ENCODE measurements around the gene STAG1.
"Not testable (repeated sequence)": the region's sequence is repeated elsewhere in the genome, so short reads cannot be mapped to it uniquely, and the experiment has no call there.

STAG1 gene

DNA sequence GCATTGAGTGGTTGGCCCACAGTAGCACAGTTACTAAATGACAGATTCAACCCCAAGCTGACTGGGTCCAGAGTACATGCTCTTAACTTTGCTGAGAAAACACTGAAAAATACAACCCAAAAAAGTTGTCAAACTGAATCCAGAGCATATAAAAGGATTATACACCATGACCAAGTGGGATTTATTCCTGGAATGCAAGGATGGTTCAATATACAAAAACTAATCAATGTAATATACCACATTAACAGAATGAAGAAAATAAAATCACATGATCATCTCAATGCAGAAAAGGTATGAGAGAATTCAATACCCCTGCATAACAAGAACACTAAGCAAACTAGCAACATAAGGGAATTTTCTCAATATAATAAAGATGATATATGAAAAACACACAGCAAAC is 98.5 kb downstream of the STAG1 start:
- no peak for DNase-seq (ENCODE audit: low read depth)
- no peak for TF ChIP-seq CTCF (conservative IDR thresholded peaks at IDR 0.05; ENCODE audit: control insufficient read depth, insufficient read depth, low read depth, low read length)
- no peak overlapping the region for H3K4me3 ChIP-seq (ENCODE audit: control insufficient read depth, low read depth, low read length)

- no peak overlapping the region for H3K4me3 ChIP-seq (ENCODE audit: control insufficient read depth, low read depth, low read length)
- TF ChIP-seq CTCF (conservative IDR thresholded peaks at IDR 0.05; ENCODE audit: control insufficient read depth, insufficient read depth, low read depth, low read length) = no peak
- no peak for DNase-seq (ENCODE audit: low read depth)
Measured at GRCh38 chr3:136651581-136651980, 100.6 kb downstream of the STAG1 start.

- no peak overlapping the region for H3K4me3 ChIP-seq (ENCODE audit: control insufficient read depth, low read depth, low read length)
- TF ChIP-seq CTCF (conservative IDR thresholded peaks at IDR 0.05; ENCODE audit: control insufficient read depth, insufficient read depth, low read depth, low read length) = no peak
- DNase-seq (ENCODE audit: low read depth) = no peak
Measured at GRCh38 chr3:136650461-136650860, 101.7 kb downstream of the STAG1 start.

DNA sequence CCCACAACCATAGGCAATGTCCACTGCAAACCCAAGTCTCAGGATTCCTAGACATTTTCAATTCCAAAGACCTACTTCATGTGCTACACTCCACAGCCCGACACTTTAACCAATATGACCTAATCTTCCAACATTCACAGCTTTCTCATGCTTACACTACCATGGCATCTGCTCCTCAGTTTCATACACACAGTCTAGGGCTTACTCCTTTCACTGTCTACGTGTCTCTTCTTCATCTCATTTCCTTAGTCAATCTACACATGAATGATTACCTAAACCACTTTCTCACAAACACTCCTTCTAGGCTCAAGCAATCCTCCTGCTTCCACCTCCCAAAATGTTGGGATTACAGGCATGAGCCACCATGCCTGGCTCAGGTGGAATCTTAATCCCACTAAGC is 106.3 kb downstream of the STAG1 start:
- TF ChIP-seq CTCF (conservative IDR thresholded peaks at IDR 0.05; ENCODE audit: control insufficient read depth, insufficient read depth, low read depth, low read length) = no peak
- DNase-seq (ENCODE audit: low read depth) = no peak

DNA sequence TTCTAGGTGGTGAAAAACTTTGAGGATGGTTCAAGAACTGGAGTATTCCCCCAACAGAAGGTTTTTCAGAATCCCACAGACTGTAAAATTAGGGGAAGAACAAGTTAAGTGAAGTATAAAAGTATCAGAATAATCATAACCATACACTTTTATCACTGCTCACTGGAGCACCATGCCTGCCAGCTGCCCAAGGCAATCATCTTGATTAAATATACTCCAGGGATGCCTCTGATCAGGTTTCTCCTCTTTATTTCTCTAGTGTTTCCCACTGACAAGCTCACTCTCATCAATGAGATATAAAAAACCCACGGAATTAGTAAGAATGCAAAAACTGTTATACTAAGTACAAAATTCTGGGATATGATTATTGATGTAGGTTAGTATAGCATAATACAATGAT is 108.0 kb downstream of the STAG1 start:
- H3K4me3 ChIP-seq (ENCODE audit: control insufficient read depth, low read depth, low read length) = no peak overlapping the region
- TF ChIP-seq CTCF (conservative IDR thresholded peaks at IDR 0.05; ENCODE audit: control insufficient read depth, insufficient read depth, low read depth, low read length) = no peak
- no peak for DNase-seq (ENCODE audit: low read depth)

More for the DNA sequence above, 106.3 kb downstream of the STAG1 start:
- no peak overlapping the region for H3K4me3 ChIP-seq (ENCODE audit: control insufficient read depth, low read depth, low read length)

DNA sequence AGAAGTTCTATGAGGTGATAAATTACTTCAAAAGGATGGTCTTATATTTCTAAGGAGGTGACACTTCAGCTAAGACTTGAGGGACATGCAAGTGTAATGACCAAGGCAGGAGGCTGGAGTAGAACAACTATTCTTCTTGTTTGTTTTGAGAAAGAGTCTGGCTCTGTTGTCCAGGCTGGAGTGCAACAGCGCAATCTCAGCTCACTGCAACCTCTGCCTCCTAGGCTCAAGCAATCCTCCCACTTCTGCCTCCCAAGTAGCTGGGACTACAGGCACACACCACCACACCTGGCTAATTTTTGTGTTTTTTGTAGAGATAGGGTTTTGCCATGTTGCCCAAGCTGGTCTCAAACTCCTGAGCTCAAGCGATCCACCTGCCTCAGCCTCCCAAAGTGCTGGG is 108.8 kb downstream of the STAG1 start:
- not testable (repeated sequence) for H3K4me3 ChIP-seq (ENCODE audit: control insufficient read depth, low read depth, low read length); DNase-seq (ENCODE audit: low read depth)

- no peak for TF ChIP-seq CTCF (conservative IDR thresholded peaks at IDR 0.05; ENCODE audit: control insufficient read depth, insufficient read depth, low read depth, low read length)
Measured at GRCh38 chr3:136642711-136643110, 109.5 kb downstream of the STAG1 start.

More at GRCh38 chr3:136642711-136643110, 109.5 kb downstream of the STAG1 start:
- no peak for DNase-seq (ENCODE audit: low read depth)
- H3K4me3 ChIP-seq (ENCODE audit: control insufficient read depth, low read depth, low read length) = no peak overlapping the region

Data from fibroblast of mammary gland (primary cell).